Measurements from ENCODE around the gene TRMT44. TPM values are rescaled to one million over a fixed set of nuclear protein-coding genes. Genes with fewer than 3 reads are reported as not detected.

Gene TRMT44
- polyA plus RNA-seq (2013, experiment 1 of 2): 3.7 TPM
- polyA plus RNA-seq (2013, experiment 2 of 2): 3.6 TPM

DNA sequence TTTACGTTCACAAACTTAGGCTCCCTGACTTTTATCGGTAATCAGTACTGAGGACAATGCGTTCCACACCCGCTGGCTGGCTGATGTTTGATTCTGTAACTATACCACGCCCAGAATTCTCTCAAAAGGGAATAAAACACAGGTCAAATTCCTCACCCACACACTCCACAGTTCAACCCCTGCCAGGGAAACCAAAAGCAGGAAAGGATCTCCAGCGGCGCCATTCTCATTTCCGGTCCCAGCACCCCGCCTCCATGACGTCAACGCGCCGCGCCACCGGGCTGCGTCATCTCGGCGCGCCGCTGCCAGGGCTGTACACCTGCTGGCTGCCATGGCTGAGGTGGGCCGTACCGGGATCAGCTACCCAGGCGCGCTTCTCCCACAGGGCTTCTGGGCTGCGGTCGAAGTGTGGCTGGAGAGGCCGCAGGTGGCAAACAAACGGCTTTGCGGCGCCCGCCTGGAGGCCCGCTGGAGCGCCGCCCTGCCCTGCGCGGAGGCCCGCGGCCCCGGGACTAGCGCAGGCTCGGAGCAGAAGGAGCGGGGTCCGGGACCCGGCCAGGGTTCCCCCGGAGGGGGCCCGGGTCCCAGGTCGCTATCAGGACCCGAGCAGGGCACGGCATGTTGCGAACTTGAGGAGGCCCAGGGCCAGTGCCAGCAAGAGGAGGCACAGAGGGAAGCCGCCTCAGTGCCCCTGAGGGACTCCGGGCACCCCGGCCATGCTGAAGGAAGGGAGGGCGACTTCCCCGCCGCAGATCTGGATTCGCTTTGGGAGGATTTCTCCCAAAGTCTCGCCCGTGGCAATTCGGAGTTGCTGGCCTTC is at the start of gene TRMT44, which contains the start of gene ACOX3:
TRMT44 (plus strand) TSS at position 286 of the 820 bp plus-strand sequence; CDS start at position 332, 46 bp downstream.
ACOX3 (minus strand) TSS at position 232 of the 820 bp plus-strand sequence. CDS start 24,202 bp downstream, outside the sequence.
- no peak within 1 kb of the TSS for H2BK12ac ChIP-seq (ENCODE audit: low read length in 2 of 2)
- peak within 1 kb of the TSS; percentile 92 for H3K27ac ChIP-seq (ENCODE audit: low read length, poor library complexity, severe bottlenecking)
- DNase-seq: peak; percentile 92
- no peaks in the 10 kb centered on the region for H3K9me3 ChIP-seq (ENCODE audit: control insufficient read depth, low read length)
- H4K8ac ChIP-seq (ENCODE audit: low read length): peak within 1 kb of the TSS; percentile 98
- H3K4me2 ChIP-seq (ENCODE audit: low read length, poor library complexity, severe bottlenecking): peak within 1 kb of the TSS; percentile 87
- H2BK5ac ChIP-seq (ENCODE audit: low read depth, low read length, poor library complexity, severe bottlenecking): no peak within 1 kb of the TSS
- 1% methylated on average over 60 of the region's 60 CpGs for whole genome bisulfite sequencing
- H4K91ac ChIP-seq (ENCODE audit: low read length): peak within 1 kb of the TSS; percentile 18
- no peak within 1 kb of the TSS for H2BK120ac ChIP-seq (ENCODE audit: low read depth, low read length)
- peak within 1 kb of the TSS in 1 of 2 experiments; percentile 61 for H3K18ac ChIP-seq (ENCODE audit: low read depth in 1 of 2, low read length in 2 of 2)
- H3K4me3 ChIP-seq (ENCODE audit: insufficient read depth in 1 of 2, low read depth in 1 of 2, low read length in 2 of 2): peak within 1 kb of the TSS; percentile 85 to 93
- H3K36me3 ChIP-seq (ENCODE audit: control insufficient read depth in 1 of 2, insufficient read depth in 2 of 2, low read depth in 1 of 2, low read length in 2 of 2): no peaks in the 10 kb centered on the region
- peak within 1 kb of the TSS; percentile 68 to 96 for H3K4ac ChIP-seq (ENCODE audit: low read depth in 1 of 2, low read length in 2 of 2)
- H3K14ac ChIP-seq (ENCODE audit: low read length in 2 of 2): peak within 1 kb of the TSS in 1 of 2 experiments; percentile 44
- no peak within 1 kb of the TSS for H2AK5ac ChIP-seq (ENCODE audit: low read length, severe bottlenecking)
- peak within 1 kb of the TSS; percentile 97 for H2AFZ ChIP-seq (ENCODE audit: low read depth, low read length)
- peak within 1 kb of the TSS in 1 of 2 experiments; percentile 9 for H3K23ac ChIP-seq (ENCODE audit: low read length in 2 of 2)
- peaks cover 36% of the 10 kb centered on the region for H3K79me1 ChIP-seq (replicated peaks; ENCODE audit: low read length, poor library complexity, severe bottlenecking)
- peak within 1 kb of the TSS; percentile 95 for H3K9ac ChIP-seq (ENCODE audit: low read length)
- peaks cover 10% of the 10 kb centered on the region for H3K4me1 ChIP-seq (ENCODE audit: control insufficient read depth, insufficient read depth, low read depth, low read length)
- no peaks in the 10 kb centered on the region for H3K27me3 ChIP-seq (ENCODE audit: control insufficient read depth in 1 of 2, insufficient read depth in 1 of 2, low read length in 2 of 2)
- H2BK15ac ChIP-seq (ENCODE audit: low read depth, poor library complexity, severe bottlenecking): peak within 1 kb of the TSS; percentile 4

DNA sequence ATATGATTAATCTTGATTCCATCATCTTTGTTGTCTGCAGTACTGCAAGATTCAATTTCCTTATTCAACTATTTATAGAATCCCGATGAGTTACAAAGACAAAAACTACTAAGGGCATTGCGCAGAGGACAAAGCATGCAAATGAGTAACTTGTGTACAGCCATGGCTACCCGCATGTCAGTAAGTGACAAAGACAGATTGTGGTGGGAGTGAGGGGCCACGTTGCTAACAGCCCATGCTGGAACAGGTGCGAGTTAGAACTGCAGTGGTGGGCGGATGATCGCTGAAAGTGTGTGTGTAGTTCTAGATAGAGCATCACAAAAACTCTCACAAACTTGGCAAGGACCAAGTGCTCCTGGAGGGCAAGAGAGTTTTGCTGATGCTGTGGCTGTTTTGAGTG is 49.5 kb upstream of the TRMT44 start:
- no peaks in the 10 kb centered on the region for H3K27me3 ChIP-seq (ENCODE audit: control insufficient read depth in 1 of 2, insufficient read depth in 1 of 2, low read length in 2 of 2)
- no peak overlapping the region for H2BK120ac ChIP-seq (ENCODE audit: low read depth, low read length)
- H3K4me1 ChIP-seq (ENCODE audit: control insufficient read depth, insufficient read depth, low read depth, low read length): peaks cover 36% of the 10 kb centered on the region
- H3K36me3 ChIP-seq (ENCODE audit: control insufficient read depth in 1 of 2, insufficient read depth in 2 of 2, low read depth in 1 of 2, low read length in 2 of 2): peaks cover 46 to 53% of the 10 kb centered on the region in 2 experiments
- no peaks in the 10 kb centered on the region for H3K9me3 ChIP-seq (ENCODE audit: control insufficient read depth, low read length)
- no peak overlapping the region for H3K27ac ChIP-seq (ENCODE audit: low read length, poor library complexity, severe bottlenecking)
- H2BK5ac ChIP-seq (ENCODE audit: low read depth, low read length, poor library complexity, severe bottlenecking): no peak overlapping the region
- H3K18ac ChIP-seq (ENCODE audit: low read depth in 1 of 2, low read length in 2 of 2): no peak overlapping the region
- H3K14ac ChIP-seq (ENCODE audit: low read length in 2 of 2): no peak overlapping the region
- H3K4me3 ChIP-seq (ENCODE audit: insufficient read depth in 1 of 2, low read depth in 1 of 2, low read length in 2 of 2): no peak overlapping the region
- H4K8ac ChIP-seq (ENCODE audit: low read length): no peak overlapping the region
- H4K91ac ChIP-seq (ENCODE audit: low read length): no peak overlapping the region
- no peak overlapping the region for H3K4me2 ChIP-seq (ENCODE audit: low read length, poor library complexity, severe bottlenecking)
- no peak overlapping the region for H2AK5ac ChIP-seq (ENCODE audit: low read length, severe bottlenecking)
- H3K9ac ChIP-seq (ENCODE audit: low read length): no peak overlapping the region
- H3K4ac ChIP-seq (ENCODE audit: low read depth in 1 of 2, low read length in 2 of 2): no peak overlapping the region
- no peak overlapping the region for H2AFZ ChIP-seq (ENCODE audit: low read depth, low read length)
- no peak overlapping the region for H3K23ac ChIP-seq (ENCODE audit: low read length in 2 of 2)
- H3K79me1 ChIP-seq (replicated peaks; ENCODE audit: low read length, poor library complexity, severe bottlenecking): no peaks in the 10 kb centered on the region
- over 99% methylated on average over 7 of the region's 7 CpGs for WGBS
- DNase-seq: no peak
- H2BK12ac ChIP-seq (ENCODE audit: low read length in 2 of 2): no peak overlapping the region
- no peak overlapping the region for H2BK15ac ChIP-seq (ENCODE audit: low read depth, poor library complexity, severe bottlenecking)

GRCh38 chr4:8391972-8392371 is 48.6 kb upstream of the TRMT44 start:
- Histone ChIP-seq H2BK5ac (ENCODE audit: low read depth, low read length, poor library complexity, severe bottlenecking) (no peak overlapping the region), H3K14ac (ENCODE audit: low read length in 2 of 2) (no peak overlapping the region), H3K4me2 (ENCODE audit: low read length, poor library complexity, severe bottlenecking) (no peak overlapping the region), H3K9me3 (ENCODE audit: control insufficient read depth, low read length) (no peaks in the 10 kb centered on the region), H2BK15ac (ENCODE audit: low read depth, poor library complexity, severe bottlenecking) (no peak overlapping the region), H2BK12ac (ENCODE audit: low read length in 2 of 2) (no peak overlapping the region), H3K4me3 (ENCODE audit: insufficient read depth in 1 of 2, low read depth in 1 of 2, low read length in 2 of 2) (no peak overlapping the region), H3K27me3 (ENCODE audit: control insufficient read depth in 1 of 2, insufficient read depth in 1 of 2, low read length in 2 of 2) (no peaks in the 10 kb centered on the region), H3K4me1 (ENCODE audit: control insufficient read depth, insufficient read depth, low read depth, low read length) (peaks cover 36% of the 10 kb centered on the region), H3K9ac (ENCODE audit: low read length) (peak overlapping the region; percentile 11), H4K91ac (ENCODE audit: low read length) (no peak overlapping the region), H2AFZ (ENCODE audit: low read depth, low read length) (no peak overlapping the region), H4K8ac (ENCODE audit: low read length) (no peak overlapping the region), H3K27ac (ENCODE audit: low read length, poor library complexity, severe bottlenecking) (no peak overlapping the region), H3K36me3 (ENCODE audit: control insufficient read depth in 1 of 2, insufficient read depth in 2 of 2, low read depth in 1 of 2, low read length in 2 of 2) (peaks cover 46 to 50% of the 10 kb centered on the region in 2 experiments), H3K4ac (ENCODE audit: low read depth in 1 of 2, low read length in 2 of 2) (no peak overlapping the region), H3K18ac (ENCODE audit: low read depth in 1 of 2, low read length in 2 of 2) (no peak overlapping the region), H3K79me1 (replicated peaks; ENCODE audit: low read length, poor library complexity, severe bottlenecking) (no peaks in the 10 kb centered on the region), H3K23ac (ENCODE audit: low read length in 2 of 2) (no peak overlapping the region), H2BK120ac (ENCODE audit: low read depth, low read length) (no peak overlapping the region), H2AK5ac (ENCODE audit: low read length, severe bottlenecking) (no peak overlapping the region)
- DNase-seq: peak; percentile 78
- 55% methylated on average over 9 of the region's 9 CpGs for WGBS

DNA sequence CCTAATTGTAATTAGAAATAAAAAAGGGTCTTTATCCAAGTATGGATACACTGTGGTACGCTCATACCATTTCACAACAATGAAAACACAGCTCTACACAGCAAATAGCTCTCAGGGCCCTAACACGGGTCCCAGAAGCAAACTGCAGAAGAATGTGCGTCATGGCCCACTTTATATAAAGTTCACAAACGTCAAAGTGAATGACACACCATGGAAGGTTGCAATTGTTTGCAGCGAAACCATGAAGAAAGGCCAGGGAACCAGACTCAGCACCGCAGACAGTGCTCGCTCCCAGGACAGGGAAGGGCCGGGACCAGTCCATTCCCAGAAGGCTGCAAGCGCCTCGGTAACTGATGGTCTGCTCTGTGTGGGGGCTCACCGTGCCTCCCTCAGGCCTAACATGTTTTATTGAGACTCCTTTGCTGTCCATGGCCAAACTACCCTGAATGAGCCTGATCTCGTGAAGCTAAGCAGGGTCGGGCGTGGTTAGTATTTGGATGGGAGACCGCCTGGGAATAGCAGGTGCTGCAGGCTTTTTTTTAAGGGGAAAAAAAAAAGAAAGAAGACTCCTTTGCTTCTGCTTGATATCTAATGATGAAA is 47.9 kb upstream of the TRMT44 start:
- H2AK5ac ChIP-seq (ENCODE audit: low read length, severe bottlenecking): peak overlapping the region; percentile 20
- H3K9me3 ChIP-seq (ENCODE audit: control insufficient read depth, low read length): no peaks in the 10 kb centered on the region
- no peak overlapping the region for H3K4ac ChIP-seq (ENCODE audit: low read depth in 1 of 2, low read length in 2 of 2)
- H2BK12ac ChIP-seq (ENCODE audit: low read length in 2 of 2): no peak overlapping the region
- no peak for DNase-seq
- peak overlapping the region; percentile 52 for H4K91ac ChIP-seq (ENCODE audit: low read length)
- no peak overlapping the region for H2BK15ac ChIP-seq (ENCODE audit: low read depth, poor library complexity, severe bottlenecking)
- 92% methylated on average over 15 of the region's 15 CpGs for WGBS
- peak overlapping the region in 1 of 2 experiments; percentile 23 for H3K23ac ChIP-seq (ENCODE audit: low read length in 2 of 2)
- H2AFZ ChIP-seq (ENCODE audit: low read depth, low read length): no peak overlapping the region
- H2BK5ac ChIP-seq (ENCODE audit: low read depth, low read length, poor library complexity, severe bottlenecking): no peak overlapping the region
- H4K8ac ChIP-seq (ENCODE audit: low read length): no peak overlapping the region
- H3K79me1 ChIP-seq (replicated peaks; ENCODE audit: low read length, poor library complexity, severe bottlenecking): no peaks in the 10 kb centered on the region
- peaks cover 31% of the 10 kb centered on the region for H3K4me1 ChIP-seq (ENCODE audit: control insufficient read depth, insufficient read depth, low read depth, low read length)
- no peak overlapping the region for H3K27ac ChIP-seq (ENCODE audit: low read length, poor library complexity, severe bottlenecking)
- H3K18ac ChIP-seq (ENCODE audit: low read depth in 1 of 2, low read length in 2 of 2): peak overlapping the region in 1 of 2 experiments; percentile 16
- H3K9ac ChIP-seq (ENCODE audit: low read length): peak overlapping the region; percentile 66
- H3K36me3 ChIP-seq (ENCODE audit: control insufficient read depth in 1 of 2, insufficient read depth in 2 of 2, low read depth in 1 of 2, low read length in 2 of 2): peaks cover 46 to 50% of the 10 kb centered on the region in 2 experiments
- no peak overlapping the region for H3K4me3 ChIP-seq (ENCODE audit: insufficient read depth in 1 of 2, low read depth in 1 of 2, low read length in 2 of 2)
- H3K14ac ChIP-seq (ENCODE audit: low read length in 2 of 2): no peak overlapping the region
- no peaks in the 10 kb centered on the region for H3K27me3 ChIP-seq (ENCODE audit: control insufficient read depth in 1 of 2, insufficient read depth in 1 of 2, low read length in 2 of 2)
- H2BK120ac ChIP-seq (ENCODE audit: low read depth, low read length): no peak overlapping the region
- no peak overlapping the region for H3K4me2 ChIP-seq (ENCODE audit: low read length, poor library complexity, severe bottlenecking)

Measured in mesenchymal stem cell (in vitro differentiated cells and primary cell).